Measurements from ENCODE around the gene SPRY1.

SPRY1 gene

GRCh38 chr4:123353656-123354055 lies 42.9 kb upstream of the SPRY1 start:
- FAIRE-seq (no peak), DNase-seq (ENCODE audit: insufficient read length, low spot score) (no peak)
- TF ChIP-seq POLR2A (IDR thresholded peaks at IDR 0.05; ENCODE audit: low read depth, low read length) (no peak), PAX5 (IDR thresholded peaks at IDR 0.05; ENCODE audit: insufficient read depth, low read length, severe bottlenecking) (no peak), POU2F2 (IDR thresholded peaks at IDR 0.05; ENCODE audit: low read depth, low read length) (no peak), SPI1 (IDR thresholded peaks at IDR 0.05; ENCODE audit: low read depth, low read length) (no peak), POLR2AphosphoS5 (IDR thresholded peaks at IDR 0.05; ENCODE audit: low read depth, low read length) (no peak), TAF1 (IDR thresholded peaks at IDR 0.05; ENCODE audit: low read depth, low read length) (no peak)

GRCh38 chr4:123354701-123355100 lies 41.9 kb upstream of the SPRY1 start:
- FAIRE-seq (no peak), DNase-seq (ENCODE audit: insufficient read length, low spot score) (no peak)
- TF ChIP-seq POU2F2 (IDR thresholded peaks at IDR 0.05; ENCODE audit: low read depth, low read length) (no peak), POLR2AphosphoS5 (IDR thresholded peaks at IDR 0.05; ENCODE audit: low read depth, low read length) (no peak), PAX5 (IDR thresholded peaks at IDR 0.05; ENCODE audit: insufficient read depth, low read length, severe bottlenecking) (no peak), TAF1 (IDR thresholded peaks at IDR 0.05; ENCODE audit: low read depth, low read length) (no peak), POLR2A (IDR thresholded peaks at IDR 0.05; ENCODE audit: low read depth, low read length) (no peak), SPI1 (IDR thresholded peaks at IDR 0.05; ENCODE audit: low read depth, low read length) (no peak)

DNA sequence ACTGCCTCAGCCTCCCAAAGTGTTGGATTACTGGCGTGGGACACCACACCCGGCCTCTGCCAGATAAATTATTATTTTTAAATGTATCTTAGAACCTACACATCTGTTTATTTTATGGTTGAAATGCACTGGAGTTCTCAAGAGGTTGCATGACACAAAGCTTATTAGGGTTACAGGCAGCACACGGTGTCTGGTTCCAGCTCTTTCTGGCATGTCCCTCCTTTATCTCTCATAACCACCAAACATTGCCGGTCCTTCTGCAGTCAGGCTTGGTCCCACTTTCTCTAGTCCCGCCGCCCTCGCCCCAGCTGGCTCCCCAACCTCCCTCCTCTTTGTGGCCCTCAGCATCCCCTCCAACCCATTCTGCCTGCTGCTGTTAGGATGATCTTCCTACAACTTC lies 39.7 kb upstream of the SPRY1 start:
- TF ChIP-seq POLR2AphosphoS5 (IDR thresholded peaks at IDR 0.05; ENCODE audit: low read depth, low read length), result no peak
- DNase-seq (ENCODE audit: insufficient read length, low spot score), result no peak
- FAIRE-seq, result no peak

DNA sequence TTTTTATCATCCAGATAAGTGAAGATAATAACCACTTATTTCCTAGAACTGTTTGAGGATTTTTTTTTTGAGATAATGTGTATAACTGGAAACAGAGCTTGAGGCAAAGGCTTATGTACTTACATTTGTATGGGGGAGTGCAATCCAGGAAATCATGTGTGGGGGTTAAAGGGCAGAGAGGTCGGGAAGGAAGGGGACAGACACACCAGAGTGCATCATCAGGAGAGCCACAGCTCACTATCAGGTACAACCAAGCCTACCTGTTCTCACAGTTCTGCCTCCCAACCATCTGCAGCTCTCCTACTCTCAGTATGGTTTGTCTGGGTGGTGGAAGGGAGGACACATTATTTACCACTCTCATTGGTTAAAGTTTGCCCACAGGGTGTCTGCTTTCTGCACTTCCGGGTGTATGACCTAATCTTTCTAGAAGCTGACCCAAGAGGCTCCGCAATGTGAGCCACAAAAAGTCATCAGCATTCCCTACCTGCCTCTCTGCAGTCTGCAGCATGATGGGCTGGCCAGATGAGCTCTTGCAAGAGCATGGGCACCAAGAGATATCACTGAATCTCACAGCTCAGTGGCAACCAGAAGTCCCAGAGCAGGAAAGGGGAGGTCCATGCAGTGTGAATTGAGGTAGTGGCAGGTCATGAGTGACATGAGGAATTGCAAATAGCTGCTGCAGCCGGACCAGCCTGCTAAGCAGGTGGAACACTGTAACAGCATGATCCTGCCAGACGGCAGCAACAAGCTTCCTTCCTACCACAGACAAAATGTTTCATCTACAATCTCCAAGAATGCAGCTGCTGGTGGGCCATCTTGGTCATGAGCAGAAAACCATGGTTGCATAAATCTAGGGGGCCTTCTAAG lies 36.9 kb upstream of the SPRY1 start:
- TF ChIP-seq SPI1 (IDR thresholded peaks at IDR 0.05; ENCODE audit: low read depth, low read length) (no peak), PAX5 (IDR thresholded peaks at IDR 0.05; ENCODE audit: insufficient read depth, low read length, severe bottlenecking) (no peak)
- FAIRE-seq (no peak), DNase-seq (ENCODE audit: insufficient read length, low spot score) (no peak)

DNA sequence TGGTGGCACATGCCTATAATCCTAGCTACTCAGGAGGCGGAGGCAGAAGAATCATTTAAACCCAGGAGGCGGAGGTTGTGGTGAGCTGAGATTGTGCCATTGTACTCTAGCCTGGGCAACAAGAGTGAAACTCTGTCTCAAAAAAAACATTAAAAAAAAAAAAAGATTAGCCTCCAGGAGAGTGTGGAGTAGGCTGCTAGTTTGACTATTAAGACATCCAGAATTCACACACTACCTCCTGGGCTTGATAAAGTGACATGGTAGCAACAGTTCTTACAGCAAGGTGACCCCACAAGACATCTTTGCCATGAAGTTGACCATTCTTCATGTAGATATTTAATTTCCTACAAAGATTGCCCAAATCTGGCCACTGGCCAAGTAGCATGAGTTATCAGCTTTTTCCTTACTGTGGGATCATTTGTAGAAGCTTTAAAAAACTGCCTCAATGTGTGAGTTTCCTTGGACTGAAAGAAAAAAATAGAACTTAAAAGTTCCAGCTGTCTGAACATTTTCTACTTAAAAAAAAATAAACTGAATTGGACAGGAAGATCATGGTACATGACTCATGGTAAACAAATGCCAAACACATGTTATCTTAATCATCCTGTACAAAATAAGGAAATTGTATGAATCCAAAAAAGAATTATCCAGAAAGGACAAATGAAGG lies 35.3 kb upstream of the SPRY1 start:
- no peak for TF ChIP-seq SPI1 (IDR thresholded peaks at IDR 0.05; ENCODE audit: low read depth, low read length)
- TF ChIP-seq POU2F2 (IDR thresholded peaks at IDR 0.05; ENCODE audit: low read depth, low read length), result no peak
- no peak for TF ChIP-seq POLR2A (IDR thresholded peaks at IDR 0.05; ENCODE audit: low read depth, low read length)
- no peak for TF ChIP-seq PAX5 (IDR thresholded peaks at IDR 0.05; ENCODE audit: insufficient read depth, low read length, severe bottlenecking)
- no peak for TF ChIP-seq TAF1 (IDR thresholded peaks at IDR 0.05; ENCODE audit: low read depth, low read length)
- TF ChIP-seq POLR2AphosphoS5 (IDR thresholded peaks at IDR 0.05; ENCODE audit: low read depth, low read length), result no peak
- no peak for DNase-seq (ENCODE audit: insufficient read length, low spot score)
- FAIRE-seq, result no peak

- DNase-seq (ENCODE audit: insufficient read length, low spot score) (no peak), FAIRE-seq (no peak)
- TF ChIP-seq POLR2AphosphoS5 (IDR thresholded peaks at IDR 0.05; ENCODE audit: low read depth, low read length) (no peak), SPI1 (IDR thresholded peaks at IDR 0.05; ENCODE audit: low read depth, low read length) (no peak), POLR2A (IDR thresholded peaks at IDR 0.05; ENCODE audit: low read depth, low read length) (no peak), PAX5 (IDR thresholded peaks at IDR 0.05; ENCODE audit: insufficient read depth, low read length, severe bottlenecking) (no peak), TAF1 (IDR thresholded peaks at IDR 0.05; ENCODE audit: low read depth, low read length) (no peak), POU2F2 (IDR thresholded peaks at IDR 0.05; ENCODE audit: low read depth, low read length) (no peak)
Observed at GRCh38 chr4:123362103-123362502, 34.5 kb upstream of the SPRY1 start.

GRCh38 chr4:123363729-123364128 lies 32.9 kb upstream of the SPRY1 start:
- TF ChIP-seq POU2F2 (IDR thresholded peaks at IDR 0.05; ENCODE audit: low read depth, low read length) (no peak), POLR2AphosphoS5 (IDR thresholded peaks at IDR 0.05; ENCODE audit: low read depth, low read length) (no peak), PAX5 (IDR thresholded peaks at IDR 0.05; ENCODE audit: insufficient read depth, low read length, severe bottlenecking) (no peak), POLR2A (IDR thresholded peaks at IDR 0.05; ENCODE audit: low read depth, low read length) (no peak), TAF1 (IDR thresholded peaks at IDR 0.05; ENCODE audit: low read depth, low read length) (no peak), SPI1 (IDR thresholded peaks at IDR 0.05; ENCODE audit: low read depth, low read length) (peak; percentile 91)
- DNase-seq (ENCODE audit: insufficient read length, low spot score) (no peak), FAIRE-seq (peak; percentile 9)

GRCh38 chr4:123364906-123365305 lies 31.7 kb upstream of the SPRY1 start:
- FAIRE-seq (peak; percentile 13), DNase-seq (ENCODE audit: insufficient read length, low spot score) (no peak)
- TF ChIP-seq SPI1 (IDR thresholded peaks at IDR 0.05; ENCODE audit: low read depth, low read length), result no peak
- no peak for TF ChIP-seq POLR2AphosphoS5 (IDR thresholded peaks at IDR 0.05; ENCODE audit: low read depth, low read length)

DNA sequence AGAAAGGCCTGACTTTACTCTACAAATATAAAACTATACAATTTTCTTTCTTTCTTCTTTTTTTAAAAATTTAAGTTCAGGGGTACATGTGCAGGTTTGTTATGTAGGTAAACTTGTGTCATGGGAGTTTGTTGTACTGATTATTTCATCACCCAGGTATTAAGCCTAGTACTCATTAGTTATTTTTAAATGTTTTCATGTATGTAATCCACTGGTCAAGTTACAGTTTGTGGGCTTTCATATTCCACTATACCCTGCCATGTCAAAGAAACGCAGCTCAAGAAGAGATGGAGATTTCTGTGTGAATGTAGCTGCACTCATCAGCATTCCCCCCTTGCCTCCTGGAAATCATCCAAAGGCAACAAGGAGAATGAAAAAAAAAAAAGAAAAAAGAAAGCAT lies 31.2 kb upstream of the SPRY1 start:
- DNase-seq (ENCODE audit: insufficient read length, low spot score) (no peak), FAIRE-seq (no peak)
- no peak for TF ChIP-seq POU2F2 (IDR thresholded peaks at IDR 0.05; ENCODE audit: low read depth, low read length)
- TF ChIP-seq POLR2AphosphoS5 (IDR thresholded peaks at IDR 0.05; ENCODE audit: low read depth, low read length), result no peak
- TF ChIP-seq POLR2A (IDR thresholded peaks at IDR 0.05; ENCODE audit: low read depth, low read length), result no peak
- TF ChIP-seq PAX5 (IDR thresholded peaks at IDR 0.05; ENCODE audit: insufficient read depth, low read length, severe bottlenecking), result no peak
- no peak for TF ChIP-seq SPI1 (IDR thresholded peaks at IDR 0.05; ENCODE audit: low read depth, low read length)

DNA sequence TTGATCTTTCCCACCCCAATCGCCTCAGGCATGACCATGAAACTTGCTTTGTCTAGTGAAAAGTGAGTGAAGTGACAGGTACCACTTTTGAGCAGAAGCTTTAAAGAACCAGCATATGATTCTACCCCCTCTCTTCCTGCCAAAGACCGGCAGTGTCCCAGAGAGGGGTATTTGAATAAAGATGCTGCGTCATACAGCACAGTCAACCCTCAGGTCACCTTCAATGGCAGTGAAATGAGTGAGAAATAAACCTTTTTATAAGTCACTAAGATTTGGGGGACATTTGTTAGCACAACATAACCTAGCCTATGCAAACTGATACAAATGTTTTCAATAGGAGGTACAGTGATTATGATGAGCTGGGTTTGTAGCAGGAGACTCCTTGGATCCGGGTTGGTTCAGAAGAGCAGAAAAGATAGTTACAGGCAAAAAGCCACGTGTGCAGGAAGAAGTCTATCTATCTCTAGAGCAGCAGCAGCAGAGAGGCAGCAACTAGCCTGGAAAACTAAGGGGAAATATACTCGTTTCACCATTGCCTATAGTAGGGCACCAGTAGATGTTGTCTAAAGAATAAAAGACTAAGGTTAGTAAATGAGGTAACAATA lies 30.3 kb upstream of the SPRY1 start:
- TF ChIP-seq POLR2A (IDR thresholded peaks at IDR 0.05; ENCODE audit: low read depth, low read length) (no peak), SPI1 (IDR thresholded peaks at IDR 0.05; ENCODE audit: low read depth, low read length) (no peak), POU2F2 (IDR thresholded peaks at IDR 0.05; ENCODE audit: low read depth, low read length) (no peak), TAF1 (IDR thresholded peaks at IDR 0.05; ENCODE audit: low read depth, low read length) (no peak), PAX5 (IDR thresholded peaks at IDR 0.05; ENCODE audit: insufficient read depth, low read length, severe bottlenecking) (no peak), POLR2AphosphoS5 (IDR thresholded peaks at IDR 0.05; ENCODE audit: low read depth, low read length) (no peak)
- FAIRE-seq (no peak), DNase-seq (ENCODE audit: insufficient read length, low spot score) (no peak)
